Cardiac fibroblast (primary cell): ENCODE measurements around the gene CCNYL1.
"Not testable (repeated sequence)": the region's sequence is repeated elsewhere in the genome, so short reads cannot be mapped to it uniquely, and the experiment has no call there.

Source experiments
- DNase-seq, 2 donors: peaks; one replicate each; pipeline versions ENCODE4 v3.0.0 to v3.0.0-alpha.2; 2010; ENCODE audit warnings: low read depth in 2 of 2
- H3K4me3 ChIP-seq, 2 donors: replicated peaks in 1 of 2; 1 replicate in 1 of 2; 2 replicates in 1 of 2; pipeline ENCODE4 v1.5.1; 2011; ENCODE audit warnings: low read depth in 2 of 2, low read length in 2 of 2, mild to moderate bottlenecking in 2 of 2, moderate library complexity in 1 of 2
- TF ChIP-seq, protein P1 (sequence below): IDR thresholded peaks from one replicate; pipeline ENCODE4 v1.5.1; 2011; ENCODE audit warnings: low read depth, mild to moderate bottlenecking, low read length, inconsistent platforms

CCNYL1 gene

DNA sequence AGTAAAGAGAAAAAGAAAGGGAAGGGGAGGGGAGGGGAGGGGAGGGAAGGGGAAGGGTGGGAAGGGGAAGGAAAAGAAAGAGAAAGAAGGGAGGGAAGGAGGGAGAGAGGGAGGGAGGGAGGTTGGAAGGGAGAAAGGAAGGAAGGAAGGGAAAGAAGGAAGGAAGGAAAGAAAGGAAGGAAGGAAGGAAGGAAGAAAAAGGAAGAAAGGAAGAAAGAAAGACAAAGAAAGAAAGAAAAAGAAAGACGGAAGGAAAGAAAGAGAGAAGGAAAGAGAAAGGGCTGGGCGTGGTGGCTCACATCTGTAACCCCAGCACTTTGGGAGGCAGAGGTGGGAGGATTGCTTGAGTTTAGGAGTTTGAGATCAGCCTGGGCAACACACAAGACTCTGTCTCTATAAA, 24.6 kb upstream of the CCNYL1 start:
- no peak for DNase-seq
- no peak overlapping the region for H3K4me3 ChIP-seq
- TF ChIP-seq, protein P1, sequence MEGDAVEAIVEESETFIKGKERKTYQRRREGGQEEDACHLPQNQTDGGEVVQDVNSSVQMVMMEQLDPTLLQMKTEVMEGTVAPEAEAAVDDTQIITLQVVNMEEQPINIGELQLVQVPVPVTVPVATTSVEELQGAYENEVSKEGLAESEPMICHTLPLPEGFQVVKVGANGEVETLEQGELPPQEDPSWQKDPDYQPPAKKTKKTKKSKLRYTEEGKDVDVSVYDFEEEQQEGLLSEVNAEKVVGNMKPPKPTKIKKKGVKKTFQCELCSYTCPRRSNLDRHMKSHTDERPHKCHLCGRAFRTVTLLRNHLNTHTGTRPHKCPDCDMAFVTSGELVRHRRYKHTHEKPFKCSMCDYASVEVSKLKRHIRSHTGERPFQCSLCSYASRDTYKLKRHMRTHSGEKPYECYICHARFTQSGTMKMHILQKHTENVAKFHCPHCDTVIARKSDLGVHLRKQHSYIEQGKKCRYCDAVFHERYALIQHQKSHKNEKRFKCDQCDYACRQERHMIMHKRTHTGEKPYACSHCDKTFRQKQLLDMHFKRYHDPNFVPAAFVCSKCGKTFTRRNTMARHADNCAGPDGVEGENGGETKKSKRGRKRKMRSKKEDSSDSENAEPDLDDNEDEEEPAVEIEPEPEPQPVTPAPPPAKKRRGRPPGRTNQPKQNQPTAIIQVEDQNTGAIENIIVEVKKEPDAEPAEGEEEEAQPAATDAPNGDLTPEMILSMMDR, result no peak

DNA sequence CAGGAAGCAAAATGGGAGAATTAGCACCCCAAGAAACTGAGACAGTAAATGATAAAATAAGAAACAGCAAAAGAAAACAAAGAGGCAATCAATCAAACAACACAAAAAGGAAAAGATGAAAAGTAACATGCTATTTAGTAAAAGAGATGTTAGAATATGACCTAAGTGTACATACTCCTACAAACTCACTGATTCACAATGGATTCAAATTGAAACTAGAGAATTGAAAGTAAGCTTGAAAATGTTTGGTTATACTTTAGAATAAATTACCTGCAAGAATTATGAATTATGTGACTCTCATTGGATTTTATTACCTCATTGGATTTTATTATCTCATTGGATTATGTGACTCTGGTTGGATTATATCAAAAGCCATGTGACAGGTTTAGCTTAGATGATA, 22.8 kb upstream of the CCNYL1 start:
- no peak for DNase-seq
- H3K4me3 ChIP-seq, result no peak overlapping the region
- TF ChIP-seq, protein P1, result no peak

DNA sequence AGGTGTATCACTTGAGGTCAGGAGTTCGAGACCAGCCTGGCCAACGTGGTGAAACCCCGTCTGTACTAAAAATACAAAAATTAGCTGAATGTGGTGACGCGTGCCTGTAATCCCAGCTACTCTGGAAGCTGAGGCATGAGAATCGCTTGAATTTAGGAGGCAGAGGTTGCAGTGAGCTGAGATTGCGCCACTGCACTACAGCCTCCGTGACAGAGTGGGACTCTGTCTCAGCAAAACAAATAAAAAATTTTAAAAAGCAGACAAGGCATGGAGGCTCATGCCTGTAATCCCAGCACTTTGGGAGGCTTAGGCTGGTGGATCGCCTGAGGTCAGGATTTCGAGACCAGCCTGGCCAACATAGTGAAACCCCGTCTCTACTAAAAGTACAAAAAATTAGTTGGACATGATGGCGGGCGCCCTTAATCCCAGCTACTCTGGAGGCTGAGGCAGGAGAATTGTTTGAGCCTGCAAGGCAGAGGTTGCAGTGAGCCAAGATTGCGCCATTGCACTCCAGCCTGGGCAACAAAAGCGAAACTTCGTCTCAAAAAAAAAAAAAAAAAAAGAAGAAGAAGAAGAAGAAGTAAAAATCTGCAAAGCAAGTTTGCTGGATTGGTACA, 20.5 kb upstream of the CCNYL1 start:
- H3K4me3 ChIP-seq, DNase-seq: not testable (repeated sequence)

DNA sequence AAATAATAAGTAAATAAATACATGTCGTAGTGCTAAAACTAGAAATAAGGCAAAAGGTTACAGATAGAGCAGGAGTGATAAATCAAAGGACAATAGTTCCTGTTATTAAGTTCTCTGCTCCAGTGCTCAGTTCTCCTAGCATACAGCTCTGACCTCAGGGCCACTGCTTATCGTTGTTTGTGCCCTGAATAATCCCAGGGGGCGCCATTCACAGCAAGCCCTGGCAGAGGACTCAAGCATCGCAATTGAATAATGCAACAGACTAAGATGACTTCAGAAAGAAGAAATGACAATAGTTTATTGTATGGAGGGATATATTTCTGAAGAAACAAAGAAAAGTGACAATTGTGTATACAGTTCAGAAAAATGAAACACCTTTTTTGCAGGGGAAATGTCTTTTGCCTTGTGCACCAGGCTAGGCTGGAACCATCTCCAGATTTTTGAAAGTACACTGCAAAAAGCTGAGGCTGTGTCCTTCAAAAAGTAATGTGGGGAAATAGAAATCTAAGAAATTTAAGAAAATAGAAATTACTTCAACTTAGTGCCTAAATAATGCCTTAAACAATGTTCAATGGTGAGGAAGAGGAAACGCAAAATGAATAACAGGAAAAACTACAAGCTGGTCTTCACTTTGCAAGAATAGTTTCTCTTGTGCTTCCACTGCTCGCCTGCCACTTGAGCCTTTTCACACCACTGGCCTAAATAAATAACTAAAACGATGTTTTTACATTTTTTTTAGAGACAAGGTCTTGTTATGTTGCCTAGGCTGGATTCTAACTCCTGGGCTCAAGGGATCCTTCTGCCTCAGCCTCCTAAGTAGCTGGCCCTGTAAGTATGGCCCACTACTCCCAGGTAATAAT, 19.0 kb upstream of the CCNYL1 start:
- TF ChIP-seq, protein P1, result peak; percentile 37
- no peak overlapping the region for H3K4me3 ChIP-seq
- peak; percentile 32 to 35 for DNase-seq

DNA sequence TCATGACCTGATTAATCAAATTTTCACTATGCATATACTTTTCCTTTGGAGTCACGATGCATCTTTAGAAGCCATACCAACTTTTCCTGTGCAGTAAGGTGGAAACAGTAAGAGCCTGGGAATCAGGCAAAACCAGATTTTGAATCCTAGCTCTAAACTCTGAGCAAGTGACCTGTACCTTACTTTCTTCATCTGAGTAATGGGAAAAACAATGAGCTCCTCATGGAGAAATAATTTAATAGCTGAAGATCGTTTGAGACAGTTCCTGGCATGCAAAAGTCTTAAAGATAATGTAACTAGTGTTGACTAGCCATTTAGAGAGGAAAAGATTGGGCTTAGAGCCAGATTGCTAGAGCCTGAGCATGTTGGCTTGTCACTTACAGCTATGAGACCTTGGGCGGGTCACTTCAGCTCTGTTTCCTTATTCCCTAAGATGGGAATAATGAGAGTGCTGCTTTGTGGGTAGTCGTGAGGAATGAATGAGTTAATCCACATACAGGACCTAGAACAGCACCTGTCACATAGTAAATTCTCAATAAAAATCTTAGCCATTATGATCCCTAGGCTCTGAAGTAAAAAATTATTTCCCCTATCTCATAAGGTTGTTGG, 17.7 kb upstream of the CCNYL1 start:
- no peak overlapping the region for H3K4me3 ChIP-seq
- TF ChIP-seq, protein P1, result no peak
- DNase-seq, result no peak

DNA sequence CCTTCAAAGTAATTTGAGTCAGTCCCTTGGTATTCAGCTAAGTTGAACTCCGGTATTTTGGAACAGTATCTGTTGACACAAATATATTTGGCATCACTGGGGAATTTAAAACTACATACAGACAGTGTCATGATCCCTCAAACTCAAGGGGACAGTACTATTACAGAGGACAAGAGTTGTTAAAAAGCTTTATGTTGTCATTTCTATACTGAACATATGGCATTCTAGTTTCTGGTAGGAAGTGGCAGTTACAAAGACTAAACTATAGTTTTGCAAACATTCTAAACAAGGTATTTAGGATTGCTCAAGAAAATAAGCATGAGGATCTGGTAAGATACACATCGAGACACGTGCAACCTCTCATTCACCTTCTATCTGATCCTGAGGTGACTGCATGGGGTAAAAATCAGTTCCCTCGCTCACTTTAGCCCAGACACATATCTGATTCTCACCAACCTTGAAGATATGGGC, 16.6 kb upstream of the CCNYL1 start:
- no peak overlapping the region for H3K4me3 ChIP-seq
- TF ChIP-seq, protein P1, result no peak
- DNase-seq, result peak; percentile 29 to 59

DNA sequence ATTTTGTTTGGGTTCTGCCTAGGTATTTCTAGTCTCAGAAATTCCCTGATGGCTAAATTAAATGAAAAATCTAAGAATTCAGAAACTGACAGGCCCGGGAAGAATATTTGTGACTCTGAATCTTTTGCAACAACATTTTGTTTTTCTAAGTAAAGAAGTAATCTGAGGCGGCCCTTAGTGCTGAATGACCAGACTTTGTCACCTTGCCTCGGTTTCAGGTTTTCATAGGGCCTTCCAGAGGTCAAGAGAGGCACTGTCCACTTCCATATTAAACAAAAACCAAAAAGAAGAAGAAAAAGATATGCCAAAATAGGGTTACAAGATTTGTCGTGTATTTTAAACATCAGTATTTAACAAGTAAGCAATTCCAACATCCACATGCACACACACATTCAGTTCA, 16.1 kb upstream of the CCNYL1 start:
- DNase-seq, result no peak
- TF ChIP-seq, protein P1, result no peak
- H3K4me3 ChIP-seq, result no peak overlapping the region

DNA sequence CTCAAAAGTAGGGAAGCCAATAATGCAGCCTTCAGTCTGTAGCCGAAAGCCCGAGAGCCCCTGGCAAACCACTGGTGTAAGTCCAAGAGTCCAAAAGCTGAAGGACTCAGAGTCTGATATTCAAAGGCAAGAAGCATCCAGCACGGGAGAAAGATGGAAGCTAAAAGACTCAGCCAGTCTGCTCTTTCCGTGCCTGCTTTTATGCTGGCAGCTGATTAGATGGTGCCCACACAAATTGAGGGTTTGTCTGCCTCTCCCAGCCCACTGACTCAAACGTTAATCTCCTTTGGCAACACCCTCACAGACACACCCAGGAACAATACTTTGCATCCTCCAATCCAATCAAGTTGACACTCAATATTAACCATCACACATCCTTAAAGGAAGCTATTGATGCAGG, 14.5 kb upstream of the CCNYL1 start:
- H3K4me3 ChIP-seq, DNase-seq: not testable (repeated sequence)
